ENCODE results near the gene CHPF2.

The CHPF2 gene

GRCh38 chr7:151232091-151232916 lies at the start of gene CHPF2:
TSS of gene CHPF2 (plus strand) at chr7:151232483. CDS start at chr7:151234012, 1,529 bp downstream.
- DNase-seq = peak; percentile 75

GRCh38 chr7:151185762-151186639 lies 46.3 kb upstream of the CHPF2 start:
- DNase-seq = no peak

- DNase-seq = no peak
These were observed 45.5 kb upstream of the CHPF2 start, which contains the start of gene ASB10 for GRCh38 chr7:151186640-151187408. TSS of gene ASB10 (minus strand) at chr7:151187250. CDS start at chr7:151187130, 120 bp downstream.

GRCh38 chr7:151187409-151188251 lies 44.7 kb upstream of the CHPF2 start:
- DNase-seq = no peak

- no peak for DNase-seq
These were observed 44.1 kb upstream of the CHPF2 start for GRCh38 chr7:151188252-151188542.

- no peak for DNase-seq
These were observed 43.2 kb upstream of the CHPF2 start for GRCh38 chr7:151189038-151189437.

GRCh38 chr7:151191544-151191943 lies 40.7 kb upstream of the CHPF2 start:
- no peak for DNase-seq

GRCh38 chr7:151192002-151192539 lies 40.2 kb upstream of the CHPF2 start:
- DNase-seq = no peak

GRCh38 chr7:151193203-151193978 lies 38.9 kb upstream of the CHPF2 start:
- no peak for DNase-seq

GRCh38 chr7:151194188-151194587 lies 38.1 kb upstream of the CHPF2 start:
- no peak for DNase-seq

- no peak for DNase-seq
These were observed 36.5 kb upstream of the CHPF2 start for GRCh38 chr7:151195616-151196450.

- DNase-seq = no peak
These were observed 34.4 kb upstream of the CHPF2 start for GRCh38 chr7:151197932-151198331.

- DNase-seq = no peak
These were observed 33.1 kb upstream of the CHPF2 start for GRCh38 chr7:151198945-151199848.

GRCh38 chr7:151201344-151201743 lies 30.9 kb upstream of the CHPF2 start:
- DNase-seq = no peak

- no peak for DNase-seq
These were observed 30.5 kb upstream of the CHPF2 start for GRCh38 chr7:151201751-151202150.

- DNase-seq = no peak
These were observed 29.4 kb upstream of the CHPF2 start for GRCh38 chr7:151202836-151203235.

GRCh38 chr7:151204383-151205032 lies 27.8 kb upstream of the CHPF2 start:
- no peak for DNase-seq

GRCh38 chr7:151205730-151206129 lies 26.6 kb upstream of the CHPF2 start:
- DNase-seq = no peak

Measured in NCI-H187 treated with DMSO at 0.1 percent for 48 hours (cell line).